Body of pancreas (tissue), 4 donors: Measurements from ENCODE around the gene SIK3.

ENCODE experiments used
- POLR2A ChIP-seq, 3 donors: fragments of 450-650 bp; IDR thresholded peaks; one replicate each; pipeline ENCODE4 v1.6.1; 2016; ENCODE audit warnings: antibody characterized with exemption in 3 of 3, mild to moderate bottlenecking in 2 of 3
- TF ChIP-seq, protein P1 (sequence below), 7 experiments: fragments of 450-650 bp in 4 of 7; fragments of 200-600 bp in 3 of 7; sonication (generic) in 3 of 7; IDR thresholded peaks; one replicate each; pipeline ENCODE4 v1.5.1; 2016 to 2019; ENCODE audit warnings: antibody characterized with exemption in 7 of 7

DNA sequence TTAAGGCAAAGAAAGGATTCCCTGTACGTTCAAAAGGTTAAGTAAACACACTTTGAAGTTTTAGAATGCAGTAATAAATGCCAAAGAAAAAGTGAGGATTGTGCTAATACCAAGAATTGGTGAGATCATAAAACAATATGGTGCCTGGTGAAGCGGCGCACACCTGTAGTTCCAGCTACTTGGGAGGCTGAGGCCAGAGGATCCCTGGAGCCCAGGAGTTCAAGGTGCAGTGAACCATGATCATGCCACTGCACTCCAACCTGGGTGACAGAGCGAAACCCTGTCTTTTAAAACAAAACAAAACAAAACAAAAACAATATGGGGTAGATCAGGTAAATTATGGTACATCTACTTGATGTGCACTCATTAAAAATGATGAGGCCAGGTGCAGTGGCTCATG is 187.4 kb downstream of the SIK3 start:
- TF ChIP-seq, protein P1, sequence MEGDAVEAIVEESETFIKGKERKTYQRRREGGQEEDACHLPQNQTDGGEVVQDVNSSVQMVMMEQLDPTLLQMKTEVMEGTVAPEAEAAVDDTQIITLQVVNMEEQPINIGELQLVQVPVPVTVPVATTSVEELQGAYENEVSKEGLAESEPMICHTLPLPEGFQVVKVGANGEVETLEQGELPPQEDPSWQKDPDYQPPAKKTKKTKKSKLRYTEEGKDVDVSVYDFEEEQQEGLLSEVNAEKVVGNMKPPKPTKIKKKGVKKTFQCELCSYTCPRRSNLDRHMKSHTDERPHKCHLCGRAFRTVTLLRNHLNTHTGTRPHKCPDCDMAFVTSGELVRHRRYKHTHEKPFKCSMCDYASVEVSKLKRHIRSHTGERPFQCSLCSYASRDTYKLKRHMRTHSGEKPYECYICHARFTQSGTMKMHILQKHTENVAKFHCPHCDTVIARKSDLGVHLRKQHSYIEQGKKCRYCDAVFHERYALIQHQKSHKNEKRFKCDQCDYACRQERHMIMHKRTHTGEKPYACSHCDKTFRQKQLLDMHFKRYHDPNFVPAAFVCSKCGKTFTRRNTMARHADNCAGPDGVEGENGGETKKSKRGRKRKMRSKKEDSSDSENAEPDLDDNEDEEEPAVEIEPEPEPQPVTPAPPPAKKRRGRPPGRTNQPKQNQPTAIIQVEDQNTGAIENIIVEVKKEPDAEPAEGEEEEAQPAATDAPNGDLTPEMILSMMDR (IDR thresholded peaks at IDR 0.05): no peak
- TF ChIP-seq POLR2A (IDR thresholded peaks at IDR 0.05): no peak
